Ishikawa (cell line): ENCODE data around the gene BMPER.

Experiments used
- CEBPB ChIP-seq: IDR thresholded peaks from 2 replicates; pipeline ENCODE4 v1.6.1; 2012
- CREB1 ChIP-seq: IDR thresholded peaks from 2 replicates; pipeline ENCODE4 v1.6.1; 2012; ENCODE audit warnings: low read depth
- EGR1 ChIP-seq: IDR thresholded peaks from 2 replicates; pipeline ENCODE4 v1.6.1; 2012
- EP300 ChIP-seq: IDR thresholded peaks from 2 replicates; pipeline ENCODE4 v1.6.1; 2012; ENCODE audit warnings: borderline replicate concordance
- FOXM1 ChIP-seq: IDR thresholded peaks from 2 replicates; pipeline ENCODE4 v1.6.1; 2012; ENCODE audit warnings: low read depth, borderline replicate concordance
- MAX ChIP-seq: IDR thresholded peaks from 2 replicates; pipeline ENCODE4 v1.6.1; 2012
- NFIC ChIP-seq: IDR thresholded peaks from 2 replicates; pipeline ENCODE4 v1.6.1; 2012
- RAD21 ChIP-seq: IDR thresholded peaks from 2 replicates; pipeline ENCODE4 v1.6.1; 2012; ENCODE audit warnings: low read depth
- REST ChIP-seq: IDR thresholded peaks from 2 replicates; pipeline ENCODE4 v1.6.1; 2012; ENCODE audit warnings: low read depth, mild to moderate bottlenecking
- TAF1 ChIP-seq: IDR thresholded peaks from 2 replicates; pipeline ENCODE4 v1.6.1; 2012; ENCODE audit warnings: low read depth, mild to moderate bottlenecking
- TCF12 ChIP-seq: IDR thresholded peaks from 2 replicates; pipeline ENCODE4 v1.6.1; 2012; ENCODE audit warnings: low read depth
- TEAD4 ChIP-seq: IDR thresholded peaks from 2 replicates; pipeline ENCODE4 v1.6.1; 2012
- USF1 ChIP-seq: IDR thresholded peaks from 2 replicates; pipeline ENCODE4 v1.6.1; 2012
- YY1 ChIP-seq: IDR thresholded peaks from 2 replicates; pipeline ENCODE4 v1.6.1; 2012; ENCODE audit warnings: low read depth
- ZBTB7A ChIP-seq: IDR thresholded peaks from 2 replicates; pipeline ENCODE4 v1.6.1; 2012; ENCODE audit warnings: low read depth

Gene BMPER

GRCh38 chr7:34019301-34019790, 114.0 kb downstream of the BMPER start:
- TF ChIP-seq USF1 (no peak), TEAD4 (no peak), ZBTB7A (no peak), TAF1 (no peak), EP300 (no peak), REST (no peak), TCF12 (no peak), MAX (no peak), CEBPB (no peak), FOXM1 (no peak), YY1 (no peak), CREB1 (no peak), RAD21 (no peak)

GRCh38 chr7:34022626-34023025, 117.3 kb downstream of the BMPER start:
- TF ChIP-seq TAF1 (no peak), NFIC (no peak), ZBTB7A (no peak), TCF12 (no peak), TEAD4 (no peak), CREB1 (no peak), USF1 (no peak), FOXM1 (no peak), EGR1 (no peak)

DNA sequence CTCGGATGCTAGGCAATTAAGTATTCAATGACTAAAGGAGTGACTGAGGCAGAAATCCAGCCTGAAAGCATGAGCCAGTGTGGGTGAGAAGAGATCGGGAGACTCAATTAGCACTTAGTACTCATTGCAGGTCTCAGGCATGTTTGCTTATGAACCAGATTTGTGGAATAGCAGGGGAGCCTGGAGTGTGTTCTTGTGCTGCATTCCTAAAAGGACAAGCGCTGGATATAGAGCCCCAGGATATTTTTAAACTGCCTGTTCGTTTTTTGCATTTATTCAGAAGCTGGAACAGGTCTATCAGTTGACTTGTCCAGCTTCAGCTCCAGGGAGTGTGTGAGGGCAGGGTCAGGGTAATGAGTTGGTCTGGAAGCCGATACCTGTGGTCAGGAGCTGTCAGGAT, 120.3 kb downstream of the BMPER start:
- TF ChIP-seq ZBTB7A (no peak), MAX (no peak), FOXM1 (no peak), USF1 (no peak), TEAD4 (no peak), YY1 (no peak), RAD21 (no peak), REST (no peak), CREB1 (no peak), NFIC (no peak), TCF12 (no peak), EP300 (no peak), EGR1 (no peak), TAF1 (no peak), CEBPB (no peak)

DNA sequence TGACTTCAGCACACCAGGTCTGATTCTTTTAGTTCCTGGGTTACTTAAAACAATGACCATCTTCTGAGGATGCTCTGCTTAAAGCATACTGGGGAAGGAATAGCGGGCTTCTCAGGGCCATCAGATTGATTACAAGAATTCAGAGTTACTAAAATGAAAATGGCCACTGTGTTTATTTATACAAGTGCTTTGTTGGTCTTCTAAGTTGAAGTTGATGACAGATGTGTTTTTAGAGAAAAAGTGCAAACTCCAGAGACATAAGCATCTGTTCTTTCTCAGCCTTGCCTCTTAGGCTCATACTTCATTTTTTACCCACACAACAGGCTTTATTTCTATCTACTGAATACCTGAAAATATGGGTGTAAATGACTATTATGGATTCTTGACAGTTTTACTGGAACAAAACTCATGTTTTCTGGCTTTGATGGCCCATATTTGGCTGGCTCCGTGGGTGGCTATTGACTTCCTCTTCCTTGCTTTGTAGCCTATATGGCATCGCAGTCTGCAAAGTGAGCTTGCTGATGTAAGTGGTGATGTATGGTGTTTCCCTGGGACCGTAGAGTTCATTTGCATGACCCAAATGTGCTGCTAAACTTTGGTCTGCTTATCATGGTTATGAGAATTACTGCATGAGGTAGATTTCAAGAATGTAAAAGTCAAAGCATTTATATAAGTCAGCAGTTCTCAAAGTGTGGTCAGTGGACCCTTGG, 121.3 kb downstream of the BMPER start:
- no peak for TF ChIP-seq MAX
- TF ChIP-seq REST, result no peak
- TF ChIP-seq TEAD4, result no peak
- no peak for TF ChIP-seq RAD21
- TF ChIP-seq TCF12, result no peak
- TF ChIP-seq EGR1, result no peak
- TF ChIP-seq USF1, result no peak
- no peak for TF ChIP-seq ZBTB7A
- TF ChIP-seq NFIC, result no peak
- TF ChIP-seq EP300, result no peak
- no peak for TF ChIP-seq CREB1
- no peak for TF ChIP-seq YY1
- TF ChIP-seq TAF1, result no peak
